Activated CD8-positive, alpha-beta memory T cell treated with anti-CD3 and anti-CD28 coated beads, Interleukin-2, amount 10 ng/mL, durations not matched to agents 7 days and 5 days (primary cell): ENCODE results near the gene APBB1IP. TPM values are rescaled to one million over a fixed set of nuclear protein-coding genes. Genes with fewer than 3 reads are reported as not detected.

Experiments used
- ATAC-seq: fragments of 150-1000 bp; cut with Tn5 transposase; one replicate; pipeline ENCODE4 v1.10.0; 2021; ENCODE audit warnings: moderate library complexity
- CTCF ChIA-PET: fragments of 350-600 bp; sonication (Branson Sonifier 250); formaldehyde crosslinking; loops from one replicate; lab custom pipeline; 2021; ENCODE audit warnings: antibody characterized with exemption; lab: Charles Lee
- DNase-seq: peaks from one replicate; pipeline ENCODE4 v3.0.0-alpha.2; 2020
- H3K27ac Mint-ChIP-seq: one replicate; pipeline ENCODE4 v1.8.0; 2021; ENCODE audit warnings: mild to moderate bottlenecking, mixed read lengths
- H3K27me3 Mint-ChIP-seq: one replicate; pipeline ENCODE4 v1.8.0; 2021; ENCODE audit warnings: mixed read lengths
- H3K36me3 Mint-ChIP-seq: one replicate; pipeline ENCODE4 v1.8.0; 2021; ENCODE audit warnings: mild to moderate bottlenecking, mixed read lengths
- H3K4me1 Mint-ChIP-seq: one replicate; pipeline ENCODE4 v1.8.0; 2021; ENCODE audit warnings: mixed read lengths
- H3K4me3 Mint-ChIP-seq: one replicate; pipeline ENCODE4 v1.8.0; 2021; ENCODE audit warnings: mild to moderate bottlenecking, moderate library complexity, mixed read lengths
- H3K9me3 Mint-ChIP-seq: one replicate; pipeline ENCODE4 v1.8.0; 2022; ENCODE audit warnings: low read depth, mixed read lengths
- total RNA-seq, 2 experiments: library from RNA; stranded (reverse); gene quantifications; one replicate each; pipeline ENCODE4 v1.2.3, GENCODE V29; 2021

The APBB1IP gene
- total RNA-seq, 2 experiments from 2014 or later, result 73.2 to 73.8 TPM

GRCh38 chr10:26430641-26431163 lies 7.4 kb upstream of the APBB1IP start:
- H3K4me3 Mint-ChIP-seq, result peak overlapping the region; percentile 57
- CTCF ChIA-PET, result interaction anchor here (0.7 to 2.2 kb wide), 6 partner anchors 16 to 309 kb away, joined by 3 to 6 read pairs (median 3); no protein-coding TSS in a partner anchor
- peak overlapping the region; percentile 95 for H3K27ac Mint-ChIP-seq
- H3K4me1 Mint-ChIP-seq, result peaks cover 15% of the 10 kb centered on the region
- peaks cover 2% of the 10 kb centered on the region for H3K36me3 Mint-ChIP-seq
- H3K9me3 Mint-ChIP-seq, result no peaks in the 10 kb centered on the region
- DNase-seq (peak; percentile 66), ATAC-seq (peak; percentile 93)
- no peaks in the 10 kb centered on the region for H3K27me3 Mint-ChIP-seq

GRCh38 chr10:26432938-26433337 lies 5.2 kb upstream of the APBB1IP start:
- Mint-ChIP-seq H3K9me3 (no peaks in the 10 kb centered on the region), H3K27ac (no peak overlapping the region), H3K36me3 (peaks cover 3% of the 10 kb centered on the region), H3K4me1 (peaks cover 34% of the 10 kb centered on the region), H3K27me3 (no peaks in the 10 kb centered on the region), H3K4me3 (no peak overlapping the region)
- ATAC-seq (no peak), DNase-seq (no peak)
- CTCF ChIA-PET, result interaction anchor here (2.2 kb wide), 1 partner anchor 13 kb away, joined by 6 read pairs; no protein-coding TSS in a partner anchor

GRCh38 chr10:26435852-26436251 lies 2.3 kb upstream of the APBB1IP start:
- no peaks in the 10 kb centered on the region for H3K27me3 Mint-ChIP-seq
- H3K4me1 Mint-ChIP-seq, result peaks cover 23% of the 10 kb centered on the region
- no peaks in the 10 kb centered on the region for H3K9me3 Mint-ChIP-seq
- CTCF ChIA-PET, result interaction anchor here (1.1 to 1.2 kb wide), 3 partner anchors 10 to 38 kb away, joined by 3 to 4 read pairs (median 3); no protein-coding TSS in a partner anchor
- no peak overlapping the region for H3K27ac Mint-ChIP-seq
- no peak for ATAC-seq
- no peak for DNase-seq
- no peak overlapping the region for H3K4me3 Mint-ChIP-seq
- peaks cover 5% of the 10 kb centered on the region for H3K36me3 Mint-ChIP-seq

DNA sequence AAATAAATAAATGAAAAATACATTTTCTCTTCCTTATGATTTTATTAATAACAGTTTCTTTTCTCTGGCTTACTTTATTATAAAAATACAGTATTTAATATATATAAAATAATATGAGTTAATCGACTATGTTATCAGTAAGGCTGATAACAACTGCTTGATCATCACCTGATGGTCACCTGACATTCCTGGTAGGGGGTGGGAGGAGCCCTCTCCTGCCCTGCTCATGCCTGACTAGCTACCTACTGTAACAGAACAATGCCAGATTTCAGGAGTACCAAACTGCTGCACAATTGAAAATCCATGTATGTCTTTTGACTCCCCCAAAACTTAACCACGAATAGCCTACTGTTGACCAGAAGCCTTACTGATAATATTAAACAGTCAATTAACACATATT lies 1.3 kb upstream of the APBB1IP start:
- Mint-ChIP-seq H3K9me3 (no peaks in the 10 kb centered on the region), H3K27me3 (no peaks in the 10 kb centered on the region), H3K4me1 (peaks cover 30% of the 10 kb centered on the region), H3K27ac (peak overlapping the region; percentile 31), H3K36me3 (peaks cover 10% of the 10 kb centered on the region), H3K4me3 (no peak overlapping the region)
- DNase-seq, result no peak
- CTCF ChIA-PET, result interaction anchor here (1.1 to 1.6 kb wide), 3 partner anchors 9 to 101 kb away, joined by 3 read pairs; no protein-coding TSS in a partner anchor
- ATAC-seq, result no peak

GRCh38 chr10:26438534-26439341 lies 597 bp downstream of the APBB1IP start:
- Mint-ChIP-seq H3K27me3 (no peaks in the 10 kb centered on the region), H3K9me3 (no peaks in the 10 kb centered on the region), H3K4me1 (peaks cover 43% of the 10 kb centered on the region), H3K4me3 (peak overlapping the region; percentile 95), H3K27ac (peak overlapping the region; percentile 90), H3K36me3 (peaks cover 20% of the 10 kb centered on the region)
- CTCF ChIA-PET, result interaction anchor here (0.9 to 2.0 kb wide), 4 partner anchors 8 to 44 kb away, joined by 3 to 5 read pairs (median 4); no protein-coding TSS in a partner anchor
- peak; percentile 86 for DNase-seq
- peak; percentile 85 for ATAC-seq

GRCh38 chr10:26439406-26440087 lies 1.4 kb downstream of the APBB1IP start:
- H3K4me1 Mint-ChIP-seq, result peaks cover 50% of the 10 kb centered on the region
- ATAC-seq (no peak), DNase-seq (no peak)
- H3K36me3 Mint-ChIP-seq, result peaks cover 27% of the 10 kb centered on the region
- no peaks in the 10 kb centered on the region for H3K27me3 Mint-ChIP-seq
- H3K4me3 Mint-ChIP-seq, result peak overlapping the region; percentile 95
- H3K9me3 Mint-ChIP-seq, result no peaks in the 10 kb centered on the region
- H3K27ac Mint-ChIP-seq, result peak overlapping the region; percentile 90
- CTCF ChIA-PET, result interaction anchor here (1.0 kb wide), 2 partner anchors 9 to 43 kb away, joined by 3 read pairs; no protein-coding TSS in a partner anchor

GRCh38 chr10:26440088-26440470 lies 1.9 kb downstream of the APBB1IP start:
- peak overlapping the region; percentile 95 for H3K4me3 Mint-ChIP-seq

DNA sequence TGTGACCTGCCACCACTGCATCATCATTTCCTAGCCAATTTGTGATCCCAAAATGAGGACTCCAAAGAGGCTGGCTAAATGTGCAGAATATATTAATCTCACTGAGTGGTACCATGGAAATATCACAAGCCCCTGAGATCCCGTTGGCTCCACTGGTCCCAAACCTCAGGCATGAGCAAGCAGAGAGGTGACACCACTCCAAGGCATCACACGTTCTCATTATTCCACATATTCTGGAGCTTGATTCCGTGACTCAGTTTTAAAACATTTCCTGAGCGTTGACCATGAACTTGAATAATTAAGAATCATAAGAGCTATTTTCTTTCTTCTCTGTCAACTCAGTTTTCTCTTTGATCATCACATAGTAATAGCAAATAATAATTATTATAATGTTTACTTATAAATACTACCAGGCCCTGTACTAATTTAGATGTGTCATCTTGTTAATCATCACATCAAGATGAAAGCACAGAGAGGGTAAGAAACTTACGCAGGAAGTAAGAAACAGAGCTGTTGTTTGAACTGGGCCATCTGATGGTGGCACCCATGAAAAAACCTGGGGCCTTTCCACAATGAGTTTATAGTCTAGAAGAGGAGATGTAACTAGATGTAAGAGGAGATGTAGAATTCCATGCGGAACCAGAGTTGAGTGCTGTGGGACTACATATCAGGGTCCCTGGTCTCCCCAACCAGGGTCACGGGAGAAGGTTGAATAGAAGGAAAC lies 3.5 kb downstream of the APBB1IP start:
- CTCF ChIA-PET, result interaction anchor here (0.9 to 1.7 kb wide), 6 partner anchors 14 to 43 kb away, joined by 3 to 10 read pairs (median 3); no protein-coding TSS in a partner anchor
- Mint-ChIP-seq H3K27me3 (no peaks in the 10 kb centered on the region), H3K27ac (peak overlapping the region; percentile 87)

More at GRCh38 chr10:26440088-26440470, 1.9 kb downstream of the APBB1IP start:
- no peaks in the 10 kb centered on the region for H3K27me3 Mint-ChIP-seq
- DNase-seq (no peak), ATAC-seq (no peak)
- H3K4me1 Mint-ChIP-seq, result peaks cover 51% of the 10 kb centered on the region
- peak overlapping the region; percentile 90 for H3K27ac Mint-ChIP-seq
- CTCF ChIA-PET, result no interaction called here
- H3K9me3 Mint-ChIP-seq, result no peaks in the 10 kb centered on the region
- peaks cover 28% of the 10 kb centered on the region for H3K36me3 Mint-ChIP-seq

DNA sequence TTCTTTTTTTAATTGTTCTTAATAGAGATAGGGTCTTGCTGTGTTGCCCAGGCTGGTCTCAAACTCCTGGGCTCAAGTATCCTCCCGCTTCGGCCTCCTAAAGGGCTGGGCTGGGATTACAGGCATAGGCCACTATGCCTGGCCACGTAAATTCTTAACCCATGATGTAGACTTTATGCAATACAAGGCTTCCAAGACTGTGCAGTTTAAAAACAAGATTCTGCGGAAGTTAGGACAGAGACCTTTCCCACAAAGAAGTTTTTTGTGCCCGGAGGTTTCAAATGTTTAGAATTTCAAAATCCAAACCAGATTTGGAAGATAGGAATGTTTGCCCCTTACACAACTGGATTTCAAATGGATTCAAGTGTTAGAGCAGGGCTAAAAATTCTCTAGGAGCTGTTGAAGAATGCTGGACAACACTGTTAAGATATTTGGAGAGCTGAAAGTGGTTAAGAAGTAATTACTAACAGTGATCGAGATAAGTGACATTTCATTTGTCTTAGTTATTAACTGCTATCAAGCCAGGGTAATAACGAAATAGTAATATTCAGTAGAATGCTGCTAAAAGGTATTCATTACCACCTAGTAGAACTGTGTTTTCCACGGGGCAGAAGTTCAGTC lies 7.4 kb downstream of the APBB1IP start:
- CTCF ChIA-PET, result interaction anchor here (1.1 to 1.9 kb wide), 6 partner anchors 10 to 36 kb away, joined by 4 to 10 read pairs (median 4); no protein-coding TSS in a partner anchor
- H3K27me3 Mint-ChIP-seq, result no peaks in the 10 kb centered on the region
- peaks cover 79% of the 10 kb centered on the region for H3K4me1 Mint-ChIP-seq
- ATAC-seq, result no peak
- DNase-seq, result no peak
- H3K9me3 Mint-ChIP-seq, result no peaks in the 10 kb centered on the region
- peak overlapping the region; percentile 48 for H3K4me3 Mint-ChIP-seq
- peaks cover 58% of the 10 kb centered on the region for H3K36me3 Mint-ChIP-seq
- peak overlapping the region; percentile 86 for H3K27ac Mint-ChIP-seq

More for the DNA sequence above, 3.5 kb downstream of the APBB1IP start:
- Mint-ChIP-seq H3K9me3 (no peaks in the 10 kb centered on the region), H3K4me1 (peaks cover 58% of the 10 kb centered on the region), H3K36me3 (peaks cover 40% of the 10 kb centered on the region), H3K4me3 (peak overlapping the region; percentile 74)
- DNase-seq (no peak), ATAC-seq (no peak)

- Mint-ChIP-seq H3K27me3 (no peaks in the 10 kb centered on the region), H3K27ac (peak overlapping the region; percentile 86), H3K9me3 (no peaks in the 10 kb centered on the region), H3K4me1 (peaks cover 75% of the 10 kb centered on the region), H3K36me3 (peaks cover 59% of the 10 kb centered on the region), H3K4me3 (peak overlapping the region; percentile 48)
- CTCF ChIA-PET, result interaction anchor here (0.8 to 2.1 kb wide), 11 partner anchors 8 to 41 kb away, joined by 3 to 12 read pairs (median 4); no protein-coding TSS in a partner anchor
- peak; percentile 14 for ATAC-seq
- DNase-seq, result peak; percentile 64
Measured at GRCh38 chr10:26446258-26446657, 8.1 kb downstream of the APBB1IP start.

DNA sequence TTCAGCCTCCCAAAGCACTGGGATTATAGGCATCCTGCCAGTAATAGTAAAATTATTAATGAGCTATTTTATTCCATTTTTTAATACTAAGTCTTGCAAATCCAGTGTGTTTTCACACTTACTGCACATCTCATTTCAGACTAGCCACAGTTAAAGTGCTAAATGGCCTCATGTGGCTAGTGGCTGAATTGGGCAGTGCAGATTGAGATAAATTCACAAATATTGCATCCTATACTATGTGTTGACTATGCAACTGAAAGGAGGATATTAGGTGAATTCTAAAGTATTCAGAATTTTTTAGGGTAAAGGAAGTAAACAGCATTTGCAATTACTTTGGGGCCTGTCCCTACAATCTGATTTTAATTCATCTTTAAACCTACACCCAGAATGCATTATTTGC lies 10.2 kb downstream of the APBB1IP start:
- Mint-ChIP-seq H3K36me3 (peaks cover 64% of the 10 kb centered on the region), H3K9me3 (peaks cover 1% of the 10 kb centered on the region), H3K27me3 (no peaks in the 10 kb centered on the region), H3K4me1 (peaks cover 73% of the 10 kb centered on the region), H3K27ac (peak overlapping the region; percentile 92), H3K4me3 (peak overlapping the region; percentile 68)
- ATAC-seq (peak; percentile 8), DNase-seq (no peak)
- CTCF ChIA-PET, result interaction anchor here (0.9 to 2.1 kb wide), 7 partner anchors 17 to 32 kb away, joined by 3 to 10 read pairs (median 5); no protein-coding TSS in a partner anchor
